HFF-Myc (cell line): Measurements from ENCODE around the gene DGAT2.

ENCODE experiments used
- DNase-seq: peaks from one replicate; pipeline ENCODE4 v3.0.0-alpha.2; 2011; ENCODE audit warnings: low read depth; ENCODE audit errors: extremely low read depth
- H3K4me3 ChIP-seq: replicated peaks from 2 replicates; pipeline ENCODE4 v1.5.1; 2011; ENCODE audit warnings: low read depth, mild to moderate bottlenecking, control low read depth, low read length
- TF ChIP-seq, protein P1 (sequence below): IDR thresholded peaks from 2 replicates; pipeline ENCODE4 v1.5.1; 2012; ENCODE audit warnings: mild to moderate bottlenecking, low read depth, low read length, control low read depth; ENCODE audit errors: missing control alignments

Gene DGAT2

DNA sequence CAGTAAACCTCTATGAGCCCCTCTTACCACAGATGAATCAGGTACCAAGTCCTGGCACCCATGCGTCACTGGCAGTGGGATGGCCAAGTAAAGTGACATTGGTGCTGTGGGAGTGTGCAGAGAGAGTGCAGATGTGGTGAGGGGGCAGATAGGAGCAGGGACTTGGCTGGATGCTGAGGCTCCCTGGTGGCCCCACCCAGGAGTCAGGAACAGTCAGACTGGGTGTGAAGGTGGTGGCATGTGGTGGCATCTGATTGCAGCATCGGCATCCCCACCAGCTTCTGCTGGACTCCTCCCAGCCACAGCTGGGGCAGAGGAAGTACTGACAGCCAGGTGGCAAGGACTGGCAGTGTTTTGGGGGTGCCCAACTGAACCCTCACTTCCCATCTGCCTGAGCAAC lies 11.4 kb downstream of the DGAT2 start:
- H3K4me3 ChIP-seq: no peak overlapping the region
- TF ChIP-seq, protein P1, sequence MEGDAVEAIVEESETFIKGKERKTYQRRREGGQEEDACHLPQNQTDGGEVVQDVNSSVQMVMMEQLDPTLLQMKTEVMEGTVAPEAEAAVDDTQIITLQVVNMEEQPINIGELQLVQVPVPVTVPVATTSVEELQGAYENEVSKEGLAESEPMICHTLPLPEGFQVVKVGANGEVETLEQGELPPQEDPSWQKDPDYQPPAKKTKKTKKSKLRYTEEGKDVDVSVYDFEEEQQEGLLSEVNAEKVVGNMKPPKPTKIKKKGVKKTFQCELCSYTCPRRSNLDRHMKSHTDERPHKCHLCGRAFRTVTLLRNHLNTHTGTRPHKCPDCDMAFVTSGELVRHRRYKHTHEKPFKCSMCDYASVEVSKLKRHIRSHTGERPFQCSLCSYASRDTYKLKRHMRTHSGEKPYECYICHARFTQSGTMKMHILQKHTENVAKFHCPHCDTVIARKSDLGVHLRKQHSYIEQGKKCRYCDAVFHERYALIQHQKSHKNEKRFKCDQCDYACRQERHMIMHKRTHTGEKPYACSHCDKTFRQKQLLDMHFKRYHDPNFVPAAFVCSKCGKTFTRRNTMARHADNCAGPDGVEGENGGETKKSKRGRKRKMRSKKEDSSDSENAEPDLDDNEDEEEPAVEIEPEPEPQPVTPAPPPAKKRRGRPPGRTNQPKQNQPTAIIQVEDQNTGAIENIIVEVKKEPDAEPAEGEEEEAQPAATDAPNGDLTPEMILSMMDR: no peak
- no peak for DNase-seq

DNA sequence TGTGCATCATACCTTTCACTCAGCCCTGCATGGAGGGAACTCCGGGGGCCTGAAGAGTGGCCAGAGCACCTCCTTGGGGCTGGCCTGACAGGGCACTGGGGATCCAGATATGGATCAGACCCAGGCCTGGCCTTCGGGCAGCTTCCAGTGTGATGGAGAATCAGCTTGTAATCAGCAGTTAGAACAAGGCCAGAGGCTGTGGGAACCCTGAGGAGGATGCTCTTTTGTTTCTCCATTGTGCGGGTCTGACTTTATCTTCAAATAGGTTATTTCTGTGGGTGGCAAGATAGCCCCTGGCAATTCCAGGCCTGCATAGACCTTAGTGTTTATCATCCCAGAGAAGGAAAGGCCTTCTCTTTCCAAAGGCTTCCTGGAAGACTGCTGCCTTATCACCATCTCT lies 12.3 kb downstream of the DGAT2 start:
- no peak for DNase-seq
- TF ChIP-seq, protein P1: no peak
- H3K4me3 ChIP-seq: no peak overlapping the region

DNA sequence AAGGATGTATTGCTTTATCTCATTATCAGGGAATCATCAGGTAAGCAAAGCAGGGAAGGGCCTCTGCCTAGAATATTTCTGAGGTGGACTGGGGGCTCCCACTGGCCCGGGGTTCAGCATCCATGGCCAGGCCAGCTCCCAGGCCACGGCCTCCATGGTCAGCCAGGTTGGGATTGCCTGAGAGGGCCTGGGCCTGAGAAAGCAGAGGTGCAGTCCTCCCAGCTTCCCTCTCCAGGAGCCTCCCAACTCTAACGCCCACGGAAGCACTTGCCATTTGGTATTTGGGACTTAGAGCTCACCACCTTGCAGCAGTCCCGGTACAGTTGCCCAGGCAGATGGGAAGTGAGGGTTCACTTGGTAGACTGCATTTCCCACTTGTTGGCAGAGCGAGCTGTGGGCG lies 12.7 kb downstream of the DGAT2 start:
- DNase-seq: no peak
- no peak overlapping the region for H3K4me3 ChIP-seq
- TF ChIP-seq, protein P1: no peak

DNA sequence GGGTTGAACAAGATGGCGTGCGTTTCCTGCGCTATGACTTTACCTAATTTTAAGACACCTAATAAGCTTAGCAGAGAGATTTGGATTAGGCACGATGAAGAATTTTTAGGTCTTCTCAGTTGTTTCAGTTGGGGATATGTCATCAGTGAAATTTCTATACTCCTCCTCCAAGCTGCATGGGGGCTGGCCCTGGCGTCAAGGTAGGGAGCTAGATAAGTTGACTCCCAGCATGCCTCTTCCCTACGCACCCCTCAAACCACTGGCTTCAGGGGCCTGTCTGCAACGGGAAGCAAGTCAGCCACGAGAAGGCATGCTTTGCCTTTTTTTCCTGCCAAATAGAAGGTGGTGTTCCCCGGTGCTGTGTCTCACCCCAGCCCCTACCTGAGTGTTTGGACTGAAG lies 13.3 kb downstream of the DGAT2 start:
- no peak overlapping the region for H3K4me3 ChIP-seq
- DNase-seq: no peak
- TF ChIP-seq, protein P1: no peak

DNA sequence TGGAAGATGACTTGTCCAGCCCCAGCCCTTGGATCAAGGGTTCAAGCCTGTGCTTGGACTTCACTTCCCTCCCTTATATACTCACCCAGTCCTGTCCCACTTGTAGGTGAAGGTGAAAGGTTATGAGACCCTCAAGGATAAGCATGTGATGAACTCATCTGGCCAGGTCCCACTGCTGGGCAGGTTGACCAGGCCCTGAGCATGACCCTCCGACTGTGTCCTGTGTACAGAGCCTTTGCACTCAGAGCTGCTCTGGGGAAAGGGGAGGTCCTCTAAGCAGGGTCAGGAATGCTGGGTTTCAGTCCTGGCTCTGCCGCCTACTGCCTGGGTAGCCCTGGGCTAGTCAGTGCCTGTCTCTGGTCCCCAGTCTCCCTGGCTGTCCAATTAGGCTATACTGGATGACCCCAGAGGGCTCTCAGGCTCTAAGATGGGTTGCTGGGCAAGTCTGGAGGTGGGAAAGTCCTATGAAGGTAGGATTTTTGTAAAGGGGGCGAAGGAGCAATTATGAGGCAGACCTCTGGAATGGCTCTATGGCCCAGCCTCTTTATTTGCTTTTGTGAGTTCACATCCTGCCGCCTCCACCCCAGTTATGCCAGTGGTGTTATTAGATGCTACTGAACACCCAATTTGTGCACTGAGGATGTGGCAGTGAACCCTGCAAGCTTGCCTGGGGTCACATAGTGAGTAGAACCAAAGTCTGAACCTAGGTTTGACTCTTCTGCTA lies 14.1 kb downstream of the DGAT2 start:
- H3K4me3 ChIP-seq: no peak overlapping the region
- DNase-seq: no peak
- TF ChIP-seq, protein P1: no peak

DNA sequence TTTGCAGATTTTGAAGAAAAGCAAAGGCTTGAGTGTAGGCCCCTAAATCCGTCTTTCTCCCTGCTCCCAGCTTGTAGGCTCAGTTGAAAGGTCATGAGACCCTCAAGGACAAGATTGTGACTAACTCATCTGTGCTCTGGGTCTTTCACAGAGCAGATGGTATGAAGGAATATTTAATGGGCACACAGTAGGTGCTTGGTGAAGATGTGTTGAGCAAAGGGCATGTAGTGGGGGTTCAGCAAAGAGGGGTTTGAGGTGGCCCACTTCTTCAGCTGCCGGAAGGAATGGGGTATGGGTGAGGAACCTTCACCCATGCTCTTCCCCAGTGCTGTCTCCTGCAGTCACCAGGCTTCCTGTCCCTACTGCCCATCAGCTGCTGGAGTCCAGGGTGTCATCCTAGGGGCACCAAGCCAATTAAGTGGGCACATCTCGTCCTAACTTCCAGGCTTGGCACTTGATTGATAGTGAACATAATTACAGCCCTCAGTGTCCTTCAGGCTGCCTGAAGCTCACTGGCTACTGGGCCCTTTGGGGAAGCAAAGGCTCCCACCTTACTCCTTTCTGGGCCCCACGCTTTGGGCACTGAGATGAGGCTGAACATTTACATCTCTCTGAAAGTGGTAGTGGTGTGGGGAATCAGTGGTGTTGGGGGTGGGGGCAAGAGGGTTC lies 15.0 kb downstream of the DGAT2 start:
- no peak for DNase-seq
- no peak overlapping the region for H3K4me3 ChIP-seq
- TF ChIP-seq, protein P1: no peak
